WI38 (cell line): ENCODE results near the gene HOTAIR.

ENCODE experiments used
- H3K4me3 ChIP-seq: 2 replicates; pipeline ENCODE4 v1.5.1; 2011; ENCODE audit warnings: low read depth, mild to moderate bottlenecking, control low read depth, low read length
- TF ChIP-seq, protein P1 (sequence below): IDR thresholded peaks from 2 replicates; pipeline ENCODE4 v1.5.1; 2012; ENCODE audit warnings: low read depth, mild to moderate bottlenecking, control low read depth, low read length

The HOTAIR gene

GRCh38 chr12:53956914-53957536 lies 17.7 kb downstream of the HOTAIR start:
- TF ChIP-seq, protein P1, sequence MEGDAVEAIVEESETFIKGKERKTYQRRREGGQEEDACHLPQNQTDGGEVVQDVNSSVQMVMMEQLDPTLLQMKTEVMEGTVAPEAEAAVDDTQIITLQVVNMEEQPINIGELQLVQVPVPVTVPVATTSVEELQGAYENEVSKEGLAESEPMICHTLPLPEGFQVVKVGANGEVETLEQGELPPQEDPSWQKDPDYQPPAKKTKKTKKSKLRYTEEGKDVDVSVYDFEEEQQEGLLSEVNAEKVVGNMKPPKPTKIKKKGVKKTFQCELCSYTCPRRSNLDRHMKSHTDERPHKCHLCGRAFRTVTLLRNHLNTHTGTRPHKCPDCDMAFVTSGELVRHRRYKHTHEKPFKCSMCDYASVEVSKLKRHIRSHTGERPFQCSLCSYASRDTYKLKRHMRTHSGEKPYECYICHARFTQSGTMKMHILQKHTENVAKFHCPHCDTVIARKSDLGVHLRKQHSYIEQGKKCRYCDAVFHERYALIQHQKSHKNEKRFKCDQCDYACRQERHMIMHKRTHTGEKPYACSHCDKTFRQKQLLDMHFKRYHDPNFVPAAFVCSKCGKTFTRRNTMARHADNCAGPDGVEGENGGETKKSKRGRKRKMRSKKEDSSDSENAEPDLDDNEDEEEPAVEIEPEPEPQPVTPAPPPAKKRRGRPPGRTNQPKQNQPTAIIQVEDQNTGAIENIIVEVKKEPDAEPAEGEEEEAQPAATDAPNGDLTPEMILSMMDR: no peak
- H3K4me3 ChIP-seq: no peak overlapping the region

DNA sequence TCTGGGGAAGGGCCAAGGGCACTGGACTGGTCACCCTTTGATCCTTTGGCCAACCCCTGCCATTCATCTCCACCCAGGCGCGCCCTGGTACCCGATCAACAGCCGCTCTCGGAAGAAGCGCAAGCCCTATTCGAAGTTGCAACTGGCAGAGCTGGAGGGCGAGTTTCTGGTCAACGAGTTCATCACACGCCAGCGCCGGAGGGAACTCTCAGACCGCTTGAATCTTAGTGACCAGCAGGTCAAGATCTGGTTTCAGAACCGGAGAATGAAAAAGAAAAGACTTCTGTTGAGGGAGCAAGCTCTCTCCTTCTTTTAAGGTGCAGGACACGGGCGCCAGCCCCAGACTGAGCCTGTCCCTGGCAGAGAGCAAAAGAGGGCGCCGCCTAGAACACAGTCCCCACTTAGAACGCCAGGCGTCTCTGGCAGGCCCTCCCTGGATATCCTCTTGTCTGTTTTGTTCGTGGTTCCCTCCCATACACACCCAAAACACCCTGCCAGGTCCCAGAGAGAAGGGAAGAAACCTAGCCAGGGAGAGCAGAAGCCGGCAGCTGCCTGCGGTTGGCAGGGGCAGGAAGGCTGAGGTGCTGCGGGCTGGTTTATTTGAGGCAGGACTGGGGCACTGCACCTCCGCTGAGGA lies 18.4 kb downstream of the HOTAIR start:
- TF ChIP-seq, protein P1: no peak
- no peak overlapping the region for H3K4me3 ChIP-seq

- TF ChIP-seq, protein P1: no peak
- H3K4me3 ChIP-seq: no peak overlapping the region
Measured at GRCh38 chr12:53955776-53956250, 18.9 kb downstream of the HOTAIR start.

GRCh38 chr12:53955036-53955775 lies 19.5 kb downstream of the HOTAIR start:
- no peak overlapping the region for H3K4me3 ChIP-seq
- TF ChIP-seq, protein P1: no peak

- TF ChIP-seq, protein P1: no peak
- no peak within 1 kb of the TSS for H3K4me3 ChIP-seq
Measured at GRCh38 chr12:53954694-53955035, 20.1 kb downstream of the HOTAIR start, which contains the start of gene HOXC12. Gene HOXC12 (plus strand): TSS chr12:53954903. CDS start chr12:53954930, 27 bp downstream.

- TF ChIP-seq, protein P1: no peak
- H3K4me3 ChIP-seq: no peak overlapping the region
Measured at GRCh38 chr12:53953831-53954693, 20.7 kb downstream of the HOTAIR start.
